ENCODE results near the gene GPR32.

Gene GPR32

DNA sequence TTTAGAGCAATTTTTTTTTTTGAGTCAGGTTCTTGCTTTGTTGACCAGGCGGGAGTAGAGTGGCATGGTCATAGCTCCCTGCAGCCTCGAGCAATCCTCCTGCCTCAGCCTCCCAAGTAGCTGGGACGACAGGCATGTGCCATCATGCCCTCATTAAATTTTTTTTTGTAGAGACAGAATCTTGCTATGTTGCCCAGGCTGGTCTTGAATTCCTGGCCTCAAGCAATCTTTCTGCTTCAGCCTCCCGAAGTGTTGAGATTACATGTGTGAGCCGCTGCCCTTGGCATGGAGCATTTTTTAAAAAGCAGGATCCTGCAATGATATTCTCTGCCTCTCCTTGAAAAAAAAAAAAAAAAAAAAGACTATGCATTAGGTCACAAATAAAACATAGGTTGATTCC, 5.9 kb downstream of the GPR32 start:
- no peak overlapping the region for H3K9ac ChIP-seq (ENCODE audit: low read length)
- no peak overlapping the region for H3K4me3 ChIP-seq (ENCODE audit: insufficient read depth, low read length, poor library complexity, severe bottlenecking)
- H3K9me2 ChIP-seq (replicated peaks; ENCODE audit: insufficient read depth, low read length): no peaks in the 10 kb centered on the region
- no peak overlapping the region for H3K27ac ChIP-seq (ENCODE audit: low read depth, low read length)
- no peaks in the 10 kb centered on the region for H3F3A ChIP-seq (ENCODE audit: insufficient read depth)
- H3K27me3 ChIP-seq (ENCODE audit: low read length): no peaks in the 10 kb centered on the region
- no peaks in the 10 kb centered on the region for H4K20me1 ChIP-seq (ENCODE audit: low read depth, low read length)
- H3K79me2 ChIP-seq (ENCODE audit: insufficient read depth, low read length): no peaks in the 10 kb centered on the region
- H3K4me2 ChIP-seq (ENCODE audit: low read depth, low read length, poor library complexity, severe bottlenecking): no peak overlapping the region
- no peaks in the 10 kb centered on the region for H3K36me3 ChIP-seq (ENCODE audit: low read length)
- H3K9me3 ChIP-seq (ENCODE audit: insufficient read depth, low read length): no peaks in the 10 kb centered on the region
- no peak overlapping the region for H2AFZ ChIP-seq (ENCODE audit: low read depth, low read length, severe bottlenecking)
- TF ChIP-seq EZH2phosphoT487 (conservative IDR thresholded peaks at IDR 0.05; ENCODE audit: low read length): no peak
- TF ChIP-seq, protein P1, sequence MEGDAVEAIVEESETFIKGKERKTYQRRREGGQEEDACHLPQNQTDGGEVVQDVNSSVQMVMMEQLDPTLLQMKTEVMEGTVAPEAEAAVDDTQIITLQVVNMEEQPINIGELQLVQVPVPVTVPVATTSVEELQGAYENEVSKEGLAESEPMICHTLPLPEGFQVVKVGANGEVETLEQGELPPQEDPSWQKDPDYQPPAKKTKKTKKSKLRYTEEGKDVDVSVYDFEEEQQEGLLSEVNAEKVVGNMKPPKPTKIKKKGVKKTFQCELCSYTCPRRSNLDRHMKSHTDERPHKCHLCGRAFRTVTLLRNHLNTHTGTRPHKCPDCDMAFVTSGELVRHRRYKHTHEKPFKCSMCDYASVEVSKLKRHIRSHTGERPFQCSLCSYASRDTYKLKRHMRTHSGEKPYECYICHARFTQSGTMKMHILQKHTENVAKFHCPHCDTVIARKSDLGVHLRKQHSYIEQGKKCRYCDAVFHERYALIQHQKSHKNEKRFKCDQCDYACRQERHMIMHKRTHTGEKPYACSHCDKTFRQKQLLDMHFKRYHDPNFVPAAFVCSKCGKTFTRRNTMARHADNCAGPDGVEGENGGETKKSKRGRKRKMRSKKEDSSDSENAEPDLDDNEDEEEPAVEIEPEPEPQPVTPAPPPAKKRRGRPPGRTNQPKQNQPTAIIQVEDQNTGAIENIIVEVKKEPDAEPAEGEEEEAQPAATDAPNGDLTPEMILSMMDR (IDR thresholded peaks at IDR 0.05; ENCODE audit: insufficient read depth, low read length, poor library complexity, severe bottlenecking): no peak

DNA sequence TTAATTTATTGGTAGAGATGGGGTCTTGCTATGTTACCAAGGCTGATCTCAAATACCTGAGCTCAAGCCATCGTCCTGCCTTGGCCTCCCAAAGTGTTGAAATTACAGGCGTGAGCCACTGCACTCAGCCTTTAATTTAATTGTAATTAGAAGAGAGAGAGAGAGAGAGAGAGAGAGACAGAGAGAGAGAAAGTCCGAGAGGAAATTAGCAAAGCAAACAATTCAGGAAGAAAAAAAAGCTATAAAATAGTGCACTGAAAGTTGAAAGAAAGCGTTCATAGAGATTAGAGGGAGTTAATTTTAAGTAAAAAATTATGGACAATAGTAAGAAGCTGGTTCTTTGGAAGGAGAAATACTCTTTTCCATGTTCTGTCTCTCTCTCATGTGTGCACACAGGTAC, 7.0 kb downstream of the GPR32 start:
- no peak for TF ChIP-seq EZH2phosphoT487 (conservative IDR thresholded peaks at IDR 0.05; ENCODE audit: low read length)
- TF ChIP-seq, protein P1 (IDR thresholded peaks at IDR 0.05; ENCODE audit: insufficient read depth, low read length, poor library complexity, severe bottlenecking): no peak
- H3K79me2 ChIP-seq (ENCODE audit: insufficient read depth, low read length): no peaks in the 10 kb centered on the region
- H3K9me3 ChIP-seq (ENCODE audit: insufficient read depth, low read length): no peaks in the 10 kb centered on the region
- H3K27ac ChIP-seq (ENCODE audit: low read depth, low read length): no peak overlapping the region
- H3K9me2 ChIP-seq (replicated peaks; ENCODE audit: insufficient read depth, low read length): no peaks in the 10 kb centered on the region
- no peaks in the 10 kb centered on the region for H3K27me3 ChIP-seq (ENCODE audit: low read length)
- no peak overlapping the region for H3K4me2 ChIP-seq (ENCODE audit: low read depth, low read length, poor library complexity, severe bottlenecking)
- H3K36me3 ChIP-seq (ENCODE audit: low read length): no peaks in the 10 kb centered on the region
- H3K4me3 ChIP-seq (ENCODE audit: insufficient read depth, low read length, poor library complexity, severe bottlenecking): no peak overlapping the region
- H3F3A ChIP-seq (ENCODE audit: insufficient read depth): no peaks in the 10 kb centered on the region
- no peak overlapping the region for H2AFZ ChIP-seq (ENCODE audit: low read depth, low read length, severe bottlenecking)
- H4K20me1 ChIP-seq (ENCODE audit: low read depth, low read length): no peaks in the 10 kb centered on the region
- no peak overlapping the region for H3K9ac ChIP-seq (ENCODE audit: low read length)

- H2AFZ ChIP-seq (ENCODE audit: low read depth, low read length, severe bottlenecking): no peak overlapping the region
- H3K9me2 ChIP-seq (replicated peaks; ENCODE audit: insufficient read depth, low read length): no peaks in the 10 kb centered on the region
- no peak overlapping the region for H3K4me2 ChIP-seq (ENCODE audit: low read depth, low read length, poor library complexity, severe bottlenecking)
- TF ChIP-seq, protein P1 (IDR thresholded peaks at IDR 0.05; ENCODE audit: insufficient read depth, low read length, poor library complexity, severe bottlenecking): no peak
- no peak for TF ChIP-seq EZH2phosphoT487 (conservative IDR thresholded peaks at IDR 0.05; ENCODE audit: low read length)
- H3K27ac ChIP-seq (ENCODE audit: low read depth, low read length): no peak overlapping the region
- H3K9ac ChIP-seq (ENCODE audit: low read length): no peak overlapping the region
- no peaks in the 10 kb centered on the region for H3F3A ChIP-seq (ENCODE audit: insufficient read depth)
- H3K79me2 ChIP-seq (ENCODE audit: insufficient read depth, low read length): no peaks in the 10 kb centered on the region
- H3K4me3 ChIP-seq (ENCODE audit: insufficient read depth, low read length, poor library complexity, severe bottlenecking): no peak overlapping the region
- H3K36me3 ChIP-seq (ENCODE audit: low read length): no peaks in the 10 kb centered on the region
- no peaks in the 10 kb centered on the region for H4K20me1 ChIP-seq (ENCODE audit: low read depth, low read length)
- no peaks in the 10 kb centered on the region for H3K9me3 ChIP-seq (ENCODE audit: insufficient read depth, low read length)
- H3K27me3 ChIP-seq (ENCODE audit: low read length): no peaks in the 10 kb centered on the region
These were observed 7.6 kb downstream of the GPR32 start for GRCh38 chr19:50777830-50778303.
